KMS-11 (cell line): ENCODE data around the gene TXNRD1.

Source experiments
- H2AFZ ChIP-seq: fragments of 200-600 bp; sonication (generic); 2 replicates; pipeline ENCODE4 v1.6.1; 2016; ENCODE audit warnings: antibody characterized with exemption, mixed run types, low read depth
- H3K27ac ChIP-seq: fragments of 200-600 bp; sonication (generic); 2 replicates; pipeline ENCODE4 v1.6.1; 2016; ENCODE audit warnings: mild to moderate bottlenecking, mixed run types
- H3K27me3 ChIP-seq: fragments of 200-600 bp; sonication (generic); 2 replicates; pipeline ENCODE4 v1.6.1; 2017; ENCODE audit warnings: mild to moderate bottlenecking, low read depth, mixed run types, moderate library complexity; ENCODE audit not compliant: insufficient read depth
- H3K36me3 ChIP-seq: fragments of 200-600 bp; sonication (generic); 2 replicates; pipeline ENCODE4 v1.6.1; 2017; ENCODE audit warnings: mild to moderate bottlenecking, mixed run types; ENCODE audit not compliant: insufficient read depth
- H3K4me1 ChIP-seq: fragments of 200-600 bp; sonication (generic); 2 replicates; pipeline ENCODE4 v1.6.1; 2016; ENCODE audit warnings: mild to moderate bottlenecking, low read depth, mixed run types; ENCODE audit not compliant: poor library complexity, severe bottlenecking
- H3K4me2 ChIP-seq: fragments of 200-600 bp; sonication (generic); 2 replicates; pipeline ENCODE4 v1.7.0; 2016; ENCODE audit warnings: mild to moderate bottlenecking, mixed run types
- H3K4me3 ChIP-seq: fragments of 200-600 bp; sonication (generic); IDR thresholded peaks from 2 replicates; pipeline ENCODE4 v1.6.1; 2017; ENCODE audit warnings: low read depth, low read length, mixed read lengths; ENCODE audit not compliant: insufficient read depth
- H3K79me2 ChIP-seq: fragments of 200-600 bp; sonication (generic); 2 replicates; pipeline ENCODE4 v1.6.1; 2016; ENCODE audit warnings: low read depth, mixed run types; ENCODE audit not compliant: insufficient read depth
- H3K9ac ChIP-seq: fragments of 200-600 bp; sonication (generic); 2 replicates; pipeline ENCODE4 v1.6.1; 2016; ENCODE audit warnings: mild to moderate bottlenecking, mixed run types
- H4K20me1 ChIP-seq: fragments of 200-600 bp; sonication (generic); 2 replicates; pipeline ENCODE4 v1.6.1; 2016; ENCODE audit warnings: mild to moderate bottlenecking, mixed run types; ENCODE audit not compliant: insufficient read depth
- TF ChIP-seq, protein P1 (sequence below): fragments of 200-600 bp; sonication (generic); conservative IDR thresholded peaks from 2 replicates; pipeline ENCODE4 v1.6.1; 2017; ENCODE audit warnings: low read depth, mild to moderate bottlenecking, antibody characterized with exemption, low read length, moderate library complexity, mixed read lengths

TXNRD1 gene

DNA sequence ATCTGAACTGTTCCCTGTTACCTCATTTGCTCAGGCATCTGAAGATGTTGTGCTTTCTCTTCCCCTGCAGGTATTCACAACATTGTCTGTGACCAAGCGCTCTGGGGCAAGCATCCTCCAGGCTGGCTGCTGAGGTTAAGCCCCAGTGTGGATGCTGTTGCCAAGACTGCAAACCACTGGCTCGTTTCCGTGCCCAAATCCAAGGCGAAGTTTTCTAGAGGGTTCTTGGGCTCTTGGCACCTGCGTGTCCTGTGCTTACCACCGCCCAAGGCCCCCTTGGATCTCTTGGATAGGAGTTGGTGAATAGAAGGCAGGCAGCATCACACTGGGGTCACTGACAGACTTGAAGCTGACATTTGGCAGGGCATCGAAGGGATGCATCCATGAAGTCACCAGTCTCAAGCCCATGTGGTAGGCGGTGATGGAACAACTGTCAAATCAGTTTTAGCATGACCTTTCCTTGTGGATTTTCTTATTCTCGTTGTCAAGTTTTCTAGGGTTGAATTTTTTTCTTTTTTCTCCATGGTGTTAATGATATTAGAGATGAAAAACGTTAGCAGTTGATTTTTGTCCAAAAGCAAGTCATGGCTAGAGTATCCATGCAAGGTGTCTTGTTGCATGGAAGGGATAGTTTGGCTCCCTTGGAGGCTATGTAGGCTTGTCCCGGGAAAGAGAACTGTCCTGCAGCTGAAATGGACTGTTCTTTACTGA, 132.9 kb downstream of the TXNRD1 start:
- H2AFZ ChIP-seq, result no peak overlapping the region
- TF ChIP-seq, protein P1, sequence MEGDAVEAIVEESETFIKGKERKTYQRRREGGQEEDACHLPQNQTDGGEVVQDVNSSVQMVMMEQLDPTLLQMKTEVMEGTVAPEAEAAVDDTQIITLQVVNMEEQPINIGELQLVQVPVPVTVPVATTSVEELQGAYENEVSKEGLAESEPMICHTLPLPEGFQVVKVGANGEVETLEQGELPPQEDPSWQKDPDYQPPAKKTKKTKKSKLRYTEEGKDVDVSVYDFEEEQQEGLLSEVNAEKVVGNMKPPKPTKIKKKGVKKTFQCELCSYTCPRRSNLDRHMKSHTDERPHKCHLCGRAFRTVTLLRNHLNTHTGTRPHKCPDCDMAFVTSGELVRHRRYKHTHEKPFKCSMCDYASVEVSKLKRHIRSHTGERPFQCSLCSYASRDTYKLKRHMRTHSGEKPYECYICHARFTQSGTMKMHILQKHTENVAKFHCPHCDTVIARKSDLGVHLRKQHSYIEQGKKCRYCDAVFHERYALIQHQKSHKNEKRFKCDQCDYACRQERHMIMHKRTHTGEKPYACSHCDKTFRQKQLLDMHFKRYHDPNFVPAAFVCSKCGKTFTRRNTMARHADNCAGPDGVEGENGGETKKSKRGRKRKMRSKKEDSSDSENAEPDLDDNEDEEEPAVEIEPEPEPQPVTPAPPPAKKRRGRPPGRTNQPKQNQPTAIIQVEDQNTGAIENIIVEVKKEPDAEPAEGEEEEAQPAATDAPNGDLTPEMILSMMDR, result no peak
- H3K27me3 ChIP-seq, result no peaks in the 10 kb centered on the region
- no peak overlapping the region for H3K4me2 ChIP-seq
- H4K20me1 ChIP-seq, result no peaks in the 10 kb centered on the region
- no peak overlapping the region for H3K9ac ChIP-seq
- H3K4me3 ChIP-seq, result no peak overlapping the region
- H3K27ac ChIP-seq, result no peak overlapping the region
- H3K4me1 ChIP-seq, result peaks cover 3% of the 10 kb centered on the region
- no peaks in the 10 kb centered on the region for H3K36me3 ChIP-seq
- no peaks in the 10 kb centered on the region for H3K79me2 ChIP-seq

DNA sequence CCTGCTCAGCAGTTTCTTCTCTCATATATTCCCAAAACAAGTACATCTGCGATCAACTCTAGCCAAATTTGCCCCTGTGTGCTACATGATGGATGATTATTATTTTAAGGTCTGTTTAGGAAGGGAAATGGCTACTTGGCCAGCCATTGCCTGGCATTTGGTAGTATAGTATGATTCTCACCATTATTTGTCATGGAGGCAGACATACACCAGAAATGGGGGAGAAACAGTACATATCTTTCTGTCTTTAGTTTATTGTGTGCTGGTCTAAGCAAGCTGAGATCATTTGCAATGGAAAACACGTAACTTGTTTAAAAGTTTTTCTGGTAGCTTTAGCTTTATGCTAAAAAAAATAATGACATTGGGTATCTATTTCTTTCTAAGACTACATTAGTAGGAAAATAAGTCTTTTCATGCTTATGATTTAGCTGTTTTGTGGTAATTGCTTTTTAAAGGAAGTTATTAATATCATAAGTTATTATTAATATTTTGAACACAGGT, 133.5 kb downstream of the TXNRD1 start:
- no peaks in the 10 kb centered on the region for H3K36me3 ChIP-seq
- TF ChIP-seq, protein P1, result no peak
- H3K79me2 ChIP-seq, result no peaks in the 10 kb centered on the region
- H3K27ac ChIP-seq, result no peak overlapping the region
- H3K4me1 ChIP-seq, result peaks cover 3% of the 10 kb centered on the region
- H3K4me3 ChIP-seq, result no peak overlapping the region
- no peaks in the 10 kb centered on the region for H3K27me3 ChIP-seq
- no peak overlapping the region for H3K9ac ChIP-seq
- no peak overlapping the region for H2AFZ ChIP-seq
- no peak overlapping the region for H3K4me2 ChIP-seq
- H4K20me1 ChIP-seq, result no peaks in the 10 kb centered on the region

DNA sequence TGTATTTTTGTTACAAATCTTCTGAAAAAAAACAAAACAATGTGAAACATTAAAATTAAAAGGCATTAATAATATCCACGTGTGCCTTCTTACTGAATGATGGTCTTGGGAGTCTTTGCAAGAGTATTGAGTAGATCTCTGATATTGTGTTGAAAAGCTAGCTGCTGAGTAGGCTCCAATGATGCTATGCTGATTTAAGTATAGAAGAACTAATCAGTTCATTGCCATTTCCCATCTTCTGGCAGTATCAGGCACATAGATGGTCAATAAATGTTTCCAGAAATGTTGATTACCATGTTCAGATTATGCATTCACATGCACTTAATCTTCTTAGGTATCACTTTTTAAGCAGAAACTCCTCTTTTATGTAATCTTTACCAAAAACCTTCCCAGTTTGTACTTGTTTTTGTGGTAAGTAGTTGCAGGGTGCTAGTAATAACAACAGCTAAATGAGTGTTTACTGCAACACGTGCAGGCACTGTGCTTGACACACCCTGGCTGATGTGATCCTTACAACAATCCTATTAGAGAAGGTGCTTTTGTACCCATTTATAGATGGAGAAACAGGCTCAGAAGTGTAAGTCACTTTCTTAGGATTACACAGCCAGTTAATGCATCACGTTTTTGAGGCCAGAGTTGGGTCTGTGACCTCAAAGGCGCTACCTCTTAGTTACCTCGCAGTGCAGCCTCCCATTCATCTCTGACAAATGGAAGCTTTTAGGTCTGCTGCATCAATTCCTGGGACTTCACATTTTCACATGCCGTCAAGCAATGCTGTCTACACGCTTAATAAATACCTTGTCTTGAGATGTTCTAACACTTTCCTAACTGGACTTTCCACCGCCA, 134.9 kb downstream of the TXNRD1 start:
- H3K4me1 ChIP-seq, result peaks cover 3% of the 10 kb centered on the region
- H2AFZ ChIP-seq, result no peak overlapping the region
- H3K4me2 ChIP-seq, result no peak overlapping the region
- H3K4me3 ChIP-seq, result no peak overlapping the region
- TF ChIP-seq, protein P1, result no peak
- no peak overlapping the region for H3K9ac ChIP-seq
- no peak overlapping the region for H3K27ac ChIP-seq
- H3K36me3 ChIP-seq, result no peaks in the 10 kb centered on the region
- no peaks in the 10 kb centered on the region for H3K79me2 ChIP-seq
- H4K20me1 ChIP-seq, result no peaks in the 10 kb centered on the region
- no peaks in the 10 kb centered on the region for H3K27me3 ChIP-seq

GRCh38 chr12:104351057-104351983, 135.7 kb downstream of the TXNRD1 start:
- peaks cover 3% of the 10 kb centered on the region for H3K4me1 ChIP-seq
- H3K4me3 ChIP-seq, result no peak overlapping the region
- TF ChIP-seq, protein P1, result no peak
- H4K20me1 ChIP-seq, result no peaks in the 10 kb centered on the region
- no peak overlapping the region for H3K27ac ChIP-seq
- no peaks in the 10 kb centered on the region for H3K79me2 ChIP-seq
- no peak overlapping the region for H3K4me2 ChIP-seq
- H3K36me3 ChIP-seq, result no peaks in the 10 kb centered on the region
- H3K27me3 ChIP-seq, result no peaks in the 10 kb centered on the region
- no peak overlapping the region for H3K9ac ChIP-seq
- no peak overlapping the region for H2AFZ ChIP-seq
